ENCODE results near the gene APBB3.

APBB3 gene

DNA sequence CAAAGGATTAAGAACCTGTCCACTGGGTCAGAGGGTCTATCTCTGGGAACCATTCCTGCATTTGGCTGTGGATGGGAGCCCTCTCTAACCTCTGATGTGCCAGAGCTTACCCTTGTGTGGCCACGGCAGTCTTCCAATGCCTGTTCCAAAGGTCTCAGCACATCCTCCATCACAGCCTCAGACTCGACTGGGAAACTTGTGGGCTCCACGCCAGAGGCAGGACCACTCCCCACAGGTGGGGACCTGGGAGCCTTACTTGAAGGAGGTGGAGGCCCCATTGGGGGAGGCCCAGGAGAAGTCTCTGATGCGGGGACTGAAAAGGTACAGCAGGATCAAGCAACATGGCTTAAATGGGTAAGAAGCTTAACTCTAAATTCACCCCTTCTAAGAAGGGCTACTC, 12.5 kb downstream of the APBB3 start:
- no peak for DNase-seq

DNA sequence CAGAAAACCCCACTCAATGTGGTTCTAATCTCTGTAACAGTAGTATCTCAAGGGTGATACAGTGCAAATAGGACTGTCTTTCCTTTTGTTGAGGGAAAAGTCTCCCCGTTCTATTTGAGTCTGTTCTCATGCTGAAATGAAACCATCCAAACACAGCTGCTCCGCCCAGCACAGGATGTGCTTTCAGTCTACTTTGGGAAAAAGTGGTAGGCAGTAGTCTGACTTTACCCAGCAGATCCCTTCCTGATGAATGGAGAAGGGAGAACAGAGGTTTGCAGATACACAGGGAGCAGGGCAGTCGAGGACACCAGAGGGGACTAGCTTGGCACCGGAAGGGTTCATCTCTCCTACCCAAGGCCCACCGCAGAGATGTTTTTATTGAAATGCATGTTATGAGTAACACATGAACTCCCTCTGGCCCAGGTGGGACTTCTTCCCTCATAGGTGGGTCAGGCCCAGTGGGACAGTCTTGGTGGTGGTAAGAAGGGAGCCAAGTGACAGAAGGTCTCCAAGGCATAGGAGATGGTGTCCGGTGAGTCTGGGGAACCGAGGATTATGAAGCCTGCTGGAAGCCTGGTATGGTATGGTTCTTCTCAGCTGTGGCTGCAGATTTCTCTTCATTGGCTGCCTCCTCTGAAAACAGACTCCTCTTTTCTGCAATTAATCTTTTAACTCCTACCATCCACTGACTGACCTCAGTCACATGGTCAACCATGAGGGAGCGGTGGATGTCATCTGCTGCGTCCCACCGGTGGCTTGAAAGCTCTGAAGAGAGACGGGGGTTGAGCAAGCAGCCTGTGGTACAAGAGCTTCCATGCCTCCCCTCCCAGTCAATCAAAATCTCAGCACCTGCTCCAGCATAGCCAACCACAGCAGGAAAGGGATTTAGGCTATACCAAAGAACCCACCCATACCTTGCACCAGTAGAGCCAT, 14.0 kb downstream of the APBB3 start:
- no peak for DNase-seq

DNA sequence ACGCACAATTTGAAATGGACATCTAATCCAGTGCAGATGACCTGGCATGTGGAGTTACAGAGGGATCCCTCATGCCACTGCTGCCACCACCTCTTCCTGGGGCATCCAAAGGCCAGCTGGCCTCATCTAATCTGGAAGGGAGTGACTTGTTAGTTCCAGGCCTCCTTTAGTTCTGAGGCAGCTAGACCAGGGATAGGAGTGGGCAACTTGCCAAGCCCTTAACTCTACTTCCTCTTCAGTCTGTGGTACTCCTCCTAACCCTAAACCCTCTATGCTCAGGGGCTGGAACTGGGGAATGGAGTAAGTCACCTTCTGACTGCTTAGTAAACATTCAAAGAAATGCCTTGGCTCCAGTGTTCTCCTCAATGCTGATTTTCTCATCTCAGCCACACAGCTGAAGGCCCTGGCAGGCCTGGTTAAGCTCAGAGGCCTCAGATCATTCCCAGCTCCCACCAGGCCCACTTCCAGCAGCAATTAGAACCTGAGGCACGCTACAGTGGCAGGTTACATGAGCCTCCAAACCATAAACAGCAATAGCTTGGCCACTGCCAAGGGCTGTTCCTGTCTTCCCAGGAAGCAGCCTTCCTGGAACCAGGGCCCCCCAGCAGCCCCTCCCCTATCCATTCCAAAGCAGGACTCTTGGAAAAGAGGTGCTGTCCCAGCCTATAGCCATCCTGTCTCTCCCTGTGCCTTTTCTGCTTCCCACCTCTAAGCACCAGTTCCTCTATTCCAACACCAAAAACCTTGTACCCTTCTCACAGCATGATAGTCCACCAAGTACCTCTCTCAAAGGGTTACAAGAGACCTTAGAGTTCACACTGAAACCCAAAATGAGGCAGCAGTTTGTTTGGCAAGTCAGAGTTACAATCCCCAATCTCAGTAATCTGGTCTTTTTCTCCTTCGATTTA, 14.9 kb downstream of the APBB3 start:
- peak; percentile 57 to 68 for DNase-seq

DNA sequence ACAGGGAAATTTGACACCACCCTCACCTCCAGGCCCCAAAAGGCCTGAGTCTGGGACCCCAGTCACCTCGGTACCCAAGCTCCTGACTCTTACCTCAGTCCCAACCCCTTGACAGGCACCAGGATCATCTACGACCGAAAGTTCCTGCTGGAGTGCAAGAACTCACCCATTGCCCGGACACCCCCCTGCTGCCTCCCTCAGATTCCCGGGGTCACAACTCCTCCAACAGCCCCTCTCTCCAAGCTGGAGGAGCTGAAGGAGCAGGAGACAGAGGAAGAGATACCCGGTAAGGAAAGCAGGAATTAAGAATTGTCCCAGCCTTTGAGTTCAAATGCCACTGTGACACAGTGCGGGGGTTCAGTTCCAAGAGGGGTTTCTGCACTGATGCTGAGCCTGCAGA, 15.6 kb downstream of the APBB3 start:
- DNase-seq: no peak

DNA sequence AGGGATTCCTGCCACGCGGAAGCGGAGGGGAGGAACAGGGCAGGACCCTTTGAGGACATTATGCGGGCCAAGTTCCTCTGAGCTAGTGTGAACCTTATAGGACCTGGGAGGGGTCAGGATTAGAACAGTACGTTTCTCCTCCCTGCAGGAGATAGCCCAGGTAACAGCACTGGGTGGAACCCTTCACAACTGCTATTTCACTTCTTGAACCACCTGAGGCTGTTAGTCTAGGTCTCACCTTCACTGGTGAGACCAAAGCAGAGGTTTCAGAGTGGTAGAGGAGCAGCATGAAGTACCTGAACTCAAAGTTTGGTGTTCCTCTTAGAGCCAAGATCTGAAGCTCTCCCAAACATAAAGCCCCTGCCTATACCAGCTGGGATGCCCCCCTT, 16.1 kb downstream of the APBB3 start:
- DNase-seq: no peak

DNA sequence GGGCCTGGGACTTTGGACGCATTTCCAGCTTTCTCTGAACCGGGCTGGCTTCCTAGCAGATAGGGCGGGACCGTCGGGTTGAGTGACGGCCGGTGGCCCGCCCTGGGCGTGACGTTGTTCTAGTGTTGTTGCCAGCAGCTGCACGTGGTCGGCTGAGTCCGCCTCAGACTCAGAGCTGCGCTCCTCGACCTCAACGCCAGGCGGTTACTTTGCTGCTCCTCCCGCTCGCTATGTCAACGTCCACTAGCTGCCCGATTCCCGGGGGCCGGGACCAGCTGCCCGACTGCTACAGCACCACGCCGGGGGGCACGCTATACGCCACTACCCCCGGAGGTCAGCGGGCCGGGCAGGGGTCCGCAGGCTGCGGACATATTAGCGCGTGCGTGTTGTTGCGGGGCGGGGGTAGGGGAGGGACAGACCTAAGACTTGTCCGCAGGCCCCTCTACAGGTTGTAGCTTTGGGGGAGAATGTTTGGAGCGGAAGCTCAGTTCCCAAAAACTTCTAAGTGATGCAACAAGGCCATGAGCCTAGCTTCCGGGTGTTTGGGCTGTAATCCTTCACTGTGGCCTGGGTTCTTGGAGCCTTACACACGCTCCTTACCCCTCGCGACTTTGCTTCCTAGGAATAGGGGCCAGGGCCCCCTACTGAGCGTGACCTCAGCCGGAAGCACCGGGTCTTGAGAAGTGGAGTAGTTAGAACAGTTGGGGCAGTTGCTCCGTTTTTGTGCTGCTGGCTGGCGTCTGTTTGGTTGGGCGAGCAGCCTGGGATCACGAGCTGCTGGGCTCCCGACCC, 16.7 kb downstream of the APBB3 start, which contains the start of gene EIF4EBP3:
Gene EIF4EBP3, plus strand, starts transcription at position 155 of the 792 bp plus-strand sequence. Its CDS starts 76 bp downstream, at position 231.
- peak; percentile 93 to 95 for DNase-seq

DNA sequence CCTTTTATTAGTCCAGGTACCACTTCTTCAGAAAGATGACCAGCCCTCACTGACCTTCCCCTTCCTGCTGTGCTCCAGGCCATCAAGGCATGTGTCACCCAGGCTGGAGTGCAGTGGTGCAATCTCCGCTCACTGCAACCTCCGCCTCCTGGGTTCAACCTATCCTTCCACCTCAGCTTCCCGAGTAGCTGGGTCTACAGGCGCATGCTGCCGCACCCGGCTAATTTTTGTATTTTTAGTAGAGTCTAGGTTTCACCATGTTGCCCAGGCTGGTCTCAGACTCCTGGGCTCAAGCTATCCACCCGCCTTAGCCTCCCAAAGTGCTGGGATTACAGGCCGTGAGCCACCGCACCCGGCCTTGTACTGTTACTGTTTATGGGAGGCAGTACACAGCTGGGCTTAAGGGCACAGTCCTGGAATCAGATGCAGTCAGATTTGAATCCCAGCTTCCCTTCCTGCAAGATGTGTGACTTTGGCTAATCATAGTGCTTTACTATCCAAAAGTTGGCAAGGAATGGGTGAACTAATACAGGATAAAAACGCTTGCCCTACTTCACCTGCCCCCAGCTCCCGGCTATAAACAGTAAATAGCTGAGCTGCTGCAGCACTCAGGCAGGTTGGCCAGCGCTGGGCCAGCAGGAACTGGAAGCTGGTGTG, 17.4 kb downstream of the APBB3 start:
- no peak for DNase-seq

DNA sequence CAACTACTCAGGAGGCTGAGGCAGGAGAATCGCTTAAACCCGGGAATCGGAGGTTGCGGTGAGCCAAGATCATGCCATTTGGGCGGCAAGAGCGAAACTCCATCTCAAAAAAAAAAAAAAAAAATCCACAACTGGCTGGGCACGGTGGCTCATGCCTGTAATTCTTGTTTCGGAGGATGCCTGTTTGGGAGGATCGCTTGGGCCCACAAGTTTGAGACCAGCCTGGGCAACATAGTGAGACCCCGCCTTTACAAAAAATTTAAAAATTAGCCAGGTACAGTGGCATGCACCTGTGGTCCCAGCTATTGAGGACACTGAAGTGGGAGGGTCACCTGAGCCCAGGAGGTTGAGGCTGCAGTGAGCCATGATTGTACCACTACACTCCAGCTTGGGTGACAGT, 18.8 kb downstream of the APBB3 start:
- DNase-seq: no peak

DNA sequence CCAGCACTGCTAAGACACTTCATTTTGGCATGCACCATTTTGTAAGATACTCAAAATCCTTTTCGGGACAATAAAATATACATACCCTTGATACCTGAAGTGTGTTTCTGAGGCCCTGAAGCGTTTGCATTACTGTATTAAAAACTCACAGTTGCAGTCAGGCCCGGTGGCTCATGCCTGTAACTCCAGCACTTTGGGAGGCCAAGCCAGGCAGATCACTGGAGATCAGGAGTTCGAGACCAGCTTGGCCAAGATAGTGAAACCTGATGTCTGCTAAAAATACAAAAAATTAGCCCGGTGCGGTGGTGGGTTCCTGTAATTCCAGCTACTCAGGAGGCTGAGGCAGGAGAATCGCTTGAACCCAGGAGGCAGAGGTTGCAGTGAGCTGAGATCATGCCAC, 19.4 kb downstream of the APBB3 start:
- DNase-seq: no peak

DNA sequence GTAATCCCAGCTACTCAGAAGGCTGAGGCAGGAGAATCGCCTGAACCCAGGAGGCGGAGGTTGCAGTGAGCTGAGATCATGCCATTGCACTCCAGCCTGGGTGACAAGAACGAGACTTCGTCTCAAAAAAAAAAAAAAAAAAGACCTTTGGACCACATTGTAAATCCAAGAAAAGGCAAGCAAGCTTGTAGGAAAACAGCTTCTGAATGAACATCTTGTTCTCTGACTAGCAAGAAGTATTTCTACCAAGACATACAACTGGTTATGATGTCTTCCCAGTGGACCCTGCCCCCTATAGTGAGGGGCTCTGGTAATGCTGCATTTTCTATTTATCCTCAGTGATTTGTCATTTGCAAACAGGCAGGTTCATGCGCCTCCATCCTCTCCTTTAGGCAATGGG, 21.4 kb downstream of the APBB3 start:
- DNase-seq: no peak

DNA sequence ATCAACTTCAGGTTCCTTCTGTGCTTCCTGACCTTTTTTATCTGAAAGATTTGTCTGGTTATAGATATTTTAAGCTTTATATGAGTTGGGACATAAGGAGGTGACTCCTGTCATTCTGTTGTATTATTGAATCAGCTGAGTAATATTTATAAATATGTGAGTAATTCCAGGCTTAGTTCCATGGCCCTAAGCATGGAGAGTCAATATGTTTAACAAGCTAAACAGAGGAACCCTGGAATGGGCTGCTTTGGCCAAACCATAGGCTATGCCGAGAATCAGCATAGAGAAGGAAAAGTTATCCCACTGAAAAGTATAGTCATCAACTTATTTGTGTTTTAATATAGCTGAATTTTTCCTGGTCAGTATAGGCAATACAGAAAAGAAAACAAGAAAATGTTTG, 24.2 kb downstream of the APBB3 start:
- no peak for DNase-seq

DNA sequence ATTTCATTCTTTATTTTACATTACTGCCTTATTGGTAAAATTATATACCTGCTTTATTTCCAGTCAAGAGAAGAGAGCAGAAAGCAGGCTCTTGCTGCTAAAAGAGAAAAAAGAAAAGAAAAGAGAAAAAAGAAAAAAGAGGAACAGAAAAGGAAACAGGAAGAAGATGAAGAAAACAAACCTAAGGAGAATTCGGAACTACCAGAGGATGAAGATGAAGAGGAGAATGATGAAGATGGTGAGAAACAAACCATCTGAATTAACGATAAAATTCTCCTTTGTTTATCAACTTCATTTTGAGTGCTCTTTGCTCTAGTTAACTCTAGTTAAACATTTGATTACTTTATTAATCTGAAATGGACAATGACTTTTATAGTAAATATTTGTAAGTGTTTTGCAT, 40.4 kb downstream of the APBB3 start:
- no peak for DNase-seq

DNA sequence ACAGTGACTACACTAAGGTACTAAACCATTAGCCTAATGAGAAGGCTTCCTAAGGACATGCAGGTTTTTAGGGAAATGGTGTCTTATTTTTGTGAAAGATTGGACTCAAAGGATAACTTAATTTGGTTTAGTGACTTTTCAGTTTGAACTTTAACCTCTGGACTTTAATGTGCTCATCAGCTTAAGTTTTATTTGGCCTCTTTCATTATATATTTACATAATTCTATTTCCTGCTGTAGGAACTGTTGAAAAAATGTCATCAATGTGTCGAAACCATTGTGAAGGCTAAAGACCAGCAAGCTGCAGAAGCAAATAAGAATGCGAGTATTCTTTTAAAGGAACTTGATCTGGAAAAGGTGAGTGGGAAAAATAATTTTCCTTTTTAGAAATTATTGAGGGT, 51.3 kb downstream of the APBB3 start:
- no peak for DNase-seq

DNA sequence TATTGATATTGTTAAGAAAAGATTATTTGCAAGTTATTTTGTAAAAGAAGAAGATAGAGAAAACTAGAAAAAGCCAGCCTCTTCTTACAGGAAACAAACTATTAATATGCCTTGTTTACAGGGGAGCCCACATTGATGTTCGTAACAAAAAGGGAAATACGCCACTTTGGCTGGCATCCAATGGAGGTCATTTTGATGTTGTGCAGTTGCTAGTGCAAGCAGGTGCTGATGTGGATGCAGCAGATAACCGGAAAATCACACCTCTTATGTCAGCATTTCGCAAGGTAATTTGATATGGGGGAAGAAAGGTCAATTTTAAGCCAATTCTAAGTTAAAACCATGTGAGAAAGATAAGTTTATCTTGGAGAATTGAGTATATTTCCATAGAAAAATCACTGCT, 54.5 kb downstream of the APBB3 start:
- DNase-seq: no peak
